Measurements from ENCODE around the gene ADAM22. TPM values are rescaled to one million over a fixed set of nuclear protein-coding genes. Genes with fewer than 3 reads are reported as not detected.

Gene ADAM22
- total RNA-seq, 1 experiment from 2014 or later = 0.29 TPM

DNA sequence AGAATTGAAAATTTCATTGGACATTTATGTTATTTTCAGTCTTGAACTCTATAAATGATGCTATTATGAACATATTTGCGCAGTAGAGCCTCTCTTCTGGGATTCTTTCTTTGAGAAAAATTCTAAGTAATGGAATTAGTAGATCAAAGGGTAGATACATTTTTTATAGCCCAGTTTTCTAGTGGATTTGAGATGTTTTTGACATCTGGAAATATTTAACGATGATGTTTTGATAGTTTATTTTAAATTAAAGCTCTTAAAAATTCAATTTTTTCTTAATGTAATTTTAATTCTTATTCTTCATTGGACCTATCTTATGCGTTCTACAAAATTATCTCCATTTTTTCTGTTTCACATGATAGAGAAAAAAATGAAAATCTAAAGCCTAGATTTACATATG is 103.0 kb downstream of the ADAM22 start:
- Histone ChIP-seq H3K36me3 (no peaks in the 10 kb centered on the region), H3K27me3 (replicated peaks) (no peaks in the 10 kb centered on the region), H3K4me3 (no peak overlapping the region), H3K4me1 (replicated peaks) (no peaks in the 10 kb centered on the region), H3K9me3 (replicated peaks) (no peaks in the 10 kb centered on the region; the same call in 1 of the 2 replicates), H3K27ac (no peak overlapping the region)
- no peak for DNase-seq (ENCODE audit: low read depth in 1 of 2, low spot score in 2 of 2)

DNA sequence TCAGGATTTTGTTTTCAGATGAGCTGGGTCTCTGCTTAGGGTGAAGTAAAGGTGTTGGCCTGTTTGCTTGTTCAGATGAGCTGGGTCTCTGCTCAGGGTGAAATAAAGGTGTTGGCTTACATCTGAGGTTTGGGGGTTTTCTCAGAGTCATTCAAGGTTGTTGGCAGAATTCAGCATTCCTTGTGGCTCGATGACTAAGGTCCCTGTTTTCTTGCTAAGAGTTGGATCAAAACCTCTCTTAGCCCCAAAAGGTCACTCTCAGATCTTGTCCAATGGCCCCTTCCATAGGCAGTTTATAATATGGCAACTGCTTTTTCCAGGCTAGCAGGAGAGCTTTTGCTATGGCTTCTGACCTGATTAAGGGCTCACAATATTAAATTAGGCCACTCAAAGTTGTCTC is 106.6 kb downstream of the ADAM22 start:
- no peak for DNase-seq (ENCODE audit: low read depth in 1 of 2, low spot score in 2 of 2)
- H3K36me3 ChIP-seq = no peaks in the 10 kb centered on the region
- H3K27ac ChIP-seq = no peak overlapping the region
- H3K27me3 ChIP-seq (replicated peaks) = no peaks in the 10 kb centered on the region
- H3K4me1 ChIP-seq (replicated peaks) = no peaks in the 10 kb centered on the region
- H3K4me3 ChIP-seq = no peak overlapping the region
- H3K9me3 ChIP-seq (replicated peaks) = no peaks in the 10 kb centered on the region

DNA sequence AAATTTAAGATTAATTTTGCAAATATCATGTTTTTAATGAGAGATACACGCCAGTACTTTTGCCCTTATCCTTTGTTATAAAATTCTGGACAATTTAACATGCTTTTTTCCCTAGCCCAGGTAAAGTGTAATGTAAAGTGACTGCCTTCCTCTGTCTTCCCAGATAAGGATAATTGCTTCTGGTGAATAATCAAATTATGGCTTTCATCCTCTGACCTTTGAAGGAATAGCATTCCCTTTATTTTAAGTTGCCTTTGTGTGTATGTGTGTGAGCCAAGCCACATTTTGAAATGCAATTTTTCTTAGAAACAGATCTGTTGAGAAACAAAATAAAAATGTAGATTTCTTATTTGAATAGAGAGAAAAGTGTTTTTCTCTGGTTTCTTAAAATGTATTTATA is 107.5 kb downstream of the ADAM22 start:
- Histone ChIP-seq H3K4me1 (replicated peaks) (no peaks in the 10 kb centered on the region), H3K36me3 (no peaks in the 10 kb centered on the region), H3K9me3 (replicated peaks) (no peaks in the 10 kb centered on the region), H3K4me3 (no peak overlapping the region), H3K27ac (no peak overlapping the region), H3K27me3 (replicated peaks) (no peaks in the 10 kb centered on the region)
- no peak for DNase-seq (ENCODE audit: low read depth in 1 of 2, low spot score in 2 of 2)

DNA sequence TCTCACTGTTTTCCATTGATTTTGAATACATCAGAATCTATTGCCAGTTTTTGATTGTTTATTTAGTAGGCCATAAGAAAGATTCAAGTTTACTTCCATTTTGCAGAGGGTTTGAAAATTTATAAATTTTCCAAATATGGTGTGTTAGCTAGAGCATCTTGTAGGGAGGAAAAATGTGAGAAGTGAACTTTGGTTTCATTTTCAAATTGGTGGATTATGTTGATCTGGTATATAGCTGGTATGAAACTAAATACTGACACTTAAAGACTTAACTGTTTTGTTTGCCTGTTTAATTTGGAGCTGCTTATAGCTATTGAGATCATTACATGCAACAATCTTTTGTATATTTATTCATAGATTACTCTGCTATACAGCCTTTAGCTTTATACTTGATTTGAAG is 108.1 kb downstream of the ADAM22 start:
- H3K9me3 ChIP-seq (replicated peaks) = no peaks in the 10 kb centered on the region
- DNase-seq (ENCODE audit: low read depth in 1 of 2, low spot score in 2 of 2) = no peak
- H3K4me1 ChIP-seq (replicated peaks) = no peaks in the 10 kb centered on the region
- H3K4me3 ChIP-seq = no peak overlapping the region
- no peaks in the 10 kb centered on the region for H3K36me3 ChIP-seq
- no peak overlapping the region for H3K27ac ChIP-seq
- no peaks in the 10 kb centered on the region for H3K27me3 ChIP-seq (replicated peaks)

DNA sequence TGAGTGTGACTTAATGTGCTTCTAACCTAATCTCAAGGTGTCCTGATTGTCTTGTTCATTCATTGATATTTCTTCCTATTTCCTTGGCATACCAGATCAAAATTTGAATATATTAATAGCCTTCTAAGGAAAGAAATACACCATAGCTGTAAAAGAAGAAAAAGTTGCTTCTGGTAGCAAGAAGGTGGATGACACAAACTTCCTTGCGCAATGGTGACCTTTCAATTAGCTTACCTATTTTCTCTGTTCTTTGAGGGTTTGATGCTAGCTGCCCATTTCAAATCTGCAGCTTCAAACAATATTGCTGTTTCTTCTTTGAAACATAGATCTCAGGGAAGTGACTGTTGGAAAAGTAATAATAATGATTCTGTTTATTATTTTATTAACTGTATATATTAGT is 108.8 kb downstream of the ADAM22 start:
- Histone ChIP-seq H3K9me3 (replicated peaks) (no peaks in the 10 kb centered on the region), H3K27ac (no peak overlapping the region), H3K4me1 (replicated peaks) (no peaks in the 10 kb centered on the region), H3K36me3 (no peaks in the 10 kb centered on the region), H3K4me3 (no peak overlapping the region), H3K27me3 (replicated peaks) (no peaks in the 10 kb centered on the region)
- no peak for DNase-seq (ENCODE audit: low read depth in 1 of 2, low spot score in 2 of 2)

DNA sequence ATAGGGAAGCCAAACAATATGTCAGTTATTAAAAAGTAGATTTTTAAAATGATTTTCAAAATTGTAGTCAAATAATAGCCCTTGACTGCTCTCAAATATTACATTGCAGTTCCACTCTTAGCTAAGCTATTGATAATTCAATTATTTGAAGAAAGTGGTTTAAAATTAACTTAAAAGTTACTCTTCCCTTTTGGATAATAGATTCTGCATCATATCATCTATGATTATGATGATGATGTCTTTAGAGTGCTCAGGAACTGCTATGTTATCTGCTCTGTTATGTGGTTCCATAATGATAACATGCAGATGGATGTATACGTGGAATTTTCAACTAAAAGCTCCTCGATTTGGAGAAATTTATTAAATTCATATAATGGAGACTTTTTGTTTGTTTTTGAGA is 110.0 kb downstream of the ADAM22 start:
- no peaks in the 10 kb centered on the region for H3K36me3 ChIP-seq
- no peak overlapping the region for H3K27ac ChIP-seq
- H3K27me3 ChIP-seq (replicated peaks) = no peaks in the 10 kb centered on the region
- no peaks in the 10 kb centered on the region for H3K4me1 ChIP-seq (replicated peaks)
- H3K9me3 ChIP-seq (replicated peaks) = no peaks in the 10 kb centered on the region
- DNase-seq (ENCODE audit: low read depth in 1 of 2, low spot score in 2 of 2) = no peak
- no peak overlapping the region for H3K4me3 ChIP-seq

DNA sequence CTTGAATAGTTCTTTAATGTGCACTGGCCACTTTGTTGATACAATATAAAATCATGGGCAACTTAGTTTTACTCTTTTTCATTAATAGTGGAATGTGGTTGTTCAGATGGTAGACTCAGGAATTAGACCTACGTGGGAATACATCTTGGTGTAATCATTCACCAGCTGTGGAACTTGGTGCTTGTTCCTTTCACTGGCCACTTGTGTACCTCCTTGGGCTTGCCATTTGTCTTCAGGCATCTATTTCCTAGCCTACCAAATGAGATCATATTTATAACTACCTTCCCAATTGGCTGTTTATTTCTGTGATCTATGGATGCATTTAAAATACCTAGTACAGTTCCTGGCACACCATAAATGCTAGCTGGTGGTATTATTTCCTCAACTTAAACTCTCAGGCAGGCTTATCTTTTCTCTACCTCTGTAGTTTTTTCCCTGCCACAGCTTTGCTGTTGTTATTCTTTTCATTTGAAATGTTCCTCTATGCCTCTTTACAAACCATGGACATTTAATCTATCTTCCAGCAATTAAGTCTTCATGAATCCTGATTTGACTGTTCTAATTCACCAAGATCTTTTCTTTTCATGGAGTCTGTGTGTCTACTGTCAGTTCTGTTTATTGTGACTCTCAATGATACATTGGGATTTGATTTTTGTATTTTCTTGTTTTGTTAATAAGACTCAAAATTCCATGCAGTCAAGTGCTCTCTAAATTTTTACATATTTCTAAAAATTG is 113.0 kb downstream of the ADAM22 start:
- H3K4me1 ChIP-seq (replicated peaks) = no peaks in the 10 kb centered on the region
- H3K27ac ChIP-seq = no peak overlapping the region
- H3K36me3 ChIP-seq = no peaks in the 10 kb centered on the region
- no peak overlapping the region for H3K4me3 ChIP-seq
- H3K9me3 ChIP-seq (replicated peaks) = no peaks in the 10 kb centered on the region
- no peak for DNase-seq (ENCODE audit: low read depth in 1 of 2, low spot score in 2 of 2)
- H3K27me3 ChIP-seq (replicated peaks) = no peaks in the 10 kb centered on the region

DNA sequence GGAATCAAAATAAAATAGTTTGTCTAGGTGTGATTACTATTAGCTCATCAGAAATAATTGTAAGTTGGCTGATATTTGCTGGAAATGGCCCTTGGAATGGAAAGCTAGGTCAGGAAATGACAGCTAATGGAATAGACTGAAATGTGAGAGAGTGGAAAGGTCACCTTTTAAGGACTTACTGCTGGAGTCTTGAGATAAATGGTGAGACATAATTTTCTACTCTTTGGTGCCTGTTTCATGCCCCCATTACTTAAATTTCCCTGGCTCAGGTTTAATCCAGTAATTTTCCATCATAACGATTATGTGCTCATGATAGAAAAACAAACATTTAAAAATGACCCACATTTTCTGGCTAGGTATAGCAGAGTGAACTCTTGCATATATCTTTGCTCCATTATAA is 123.6 kb downstream of the ADAM22 start:
- Histone ChIP-seq H3K9me3 (replicated peaks) (no peaks in the 10 kb centered on the region), H3K27me3 (replicated peaks) (no peaks in the 10 kb centered on the region), H3K4me3 (no peak overlapping the region), H3K27ac (no peak overlapping the region), H3K36me3 (no peaks in the 10 kb centered on the region), H3K4me1 (replicated peaks) (no peaks in the 10 kb centered on the region)
- no peak for DNase-seq (ENCODE audit: low read depth in 1 of 2, low spot score in 2 of 2)

DNA sequence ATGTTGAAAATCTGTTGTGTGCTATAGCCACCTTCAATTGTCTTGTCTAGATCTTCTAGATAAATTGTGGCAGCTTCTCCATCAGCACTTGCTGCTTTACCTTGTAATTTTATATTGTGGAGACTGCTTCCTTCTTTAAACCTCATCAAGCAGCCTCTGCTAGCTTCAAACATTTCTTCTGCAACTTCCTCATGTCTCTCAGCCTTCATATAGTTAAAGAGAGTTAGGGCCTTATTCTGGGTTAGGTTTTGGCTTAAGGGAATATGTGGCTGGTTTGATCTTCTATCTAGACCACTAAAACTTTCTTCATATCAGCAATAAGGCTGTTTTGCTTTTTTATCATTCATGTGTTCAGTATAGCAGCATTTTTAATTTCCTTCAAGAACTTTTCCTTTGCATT is 128.2 kb downstream of the ADAM22 start:
- Histone ChIP-seq H3K36me3 (no peaks in the 10 kb centered on the region), H3K27ac (no peak overlapping the region), H3K4me3 (no peak overlapping the region), H3K27me3 (replicated peaks) (no peaks in the 10 kb centered on the region), H3K9me3 (replicated peaks) (no peaks in the 10 kb centered on the region), H3K4me1 (replicated peaks) (no peaks in the 10 kb centered on the region)
- no peak for DNase-seq (ENCODE audit: low read depth in 1 of 2, low spot score in 2 of 2)

DNA sequence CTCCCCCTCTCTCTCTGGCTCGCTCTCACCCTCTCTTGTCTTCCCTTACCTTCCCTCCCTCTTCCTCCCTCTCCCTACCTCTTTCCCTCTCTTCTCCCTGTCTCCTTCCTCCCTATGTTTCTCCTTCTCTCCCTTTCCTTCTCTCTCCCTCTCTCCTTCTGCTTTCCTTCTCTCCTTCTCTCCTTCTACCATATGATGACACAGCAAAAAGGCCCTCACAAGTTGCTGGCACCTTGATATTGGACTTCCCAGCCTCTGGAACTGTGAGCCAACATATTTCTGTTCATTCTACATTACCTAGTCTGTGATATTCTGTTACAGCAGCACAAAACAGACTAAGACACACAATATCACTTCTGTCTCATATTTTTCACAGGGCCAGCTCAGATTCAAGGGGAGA is 135.0 kb downstream of the ADAM22 start:
- Histone ChIP-seq H3K9me3 (replicated peaks) (no peaks in the 10 kb centered on the region), H3K27me3 (replicated peaks) (no peaks in the 10 kb centered on the region), H3K27ac (no peak overlapping the region), H3K4me1 (replicated peaks) (no peaks in the 10 kb centered on the region), H3K36me3 (no peaks in the 10 kb centered on the region), H3K4me3 (no peak overlapping the region)
- DNase-seq (ENCODE audit: low read depth in 1 of 2, low spot score in 2 of 2) = no peak

DNA sequence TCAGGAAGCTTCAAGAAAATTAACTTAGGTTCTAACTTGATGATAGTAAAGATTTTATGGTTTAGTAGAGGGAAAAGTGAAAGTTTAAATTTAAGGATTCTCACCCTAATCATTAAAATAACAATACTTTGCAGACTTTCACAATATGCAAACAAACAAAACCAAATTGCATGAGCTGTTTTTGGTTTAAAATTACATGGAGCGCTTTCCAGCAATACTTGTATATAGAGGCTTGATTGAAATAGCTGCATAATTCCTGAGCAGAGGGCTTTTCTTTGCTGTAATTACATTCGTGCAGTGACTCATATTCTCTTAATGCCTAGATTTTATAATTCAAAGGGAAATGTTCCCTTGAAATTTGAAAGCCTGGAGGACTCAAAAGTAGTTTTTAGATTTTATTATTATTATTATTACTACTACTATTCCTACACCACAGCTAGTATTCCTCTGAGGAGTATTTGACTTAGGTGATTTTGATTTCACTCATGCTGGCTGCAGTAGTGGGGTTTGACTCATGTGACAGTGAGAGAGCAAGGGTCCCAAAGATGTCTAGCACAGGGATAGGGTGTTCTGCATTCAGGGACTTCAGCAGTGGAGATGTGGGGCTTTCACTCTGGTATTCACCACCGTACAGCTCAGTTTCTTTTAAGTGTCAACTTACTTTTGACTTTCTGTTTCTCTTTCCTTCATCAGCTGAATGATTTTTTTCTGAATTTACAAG is 138.1 kb downstream of the ADAM22 start:
- no peaks in the 10 kb centered on the region for H3K36me3 ChIP-seq
- no peaks in the 10 kb centered on the region for H3K9me3 ChIP-seq (replicated peaks)
- H3K27ac ChIP-seq = no peak overlapping the region

DNA sequence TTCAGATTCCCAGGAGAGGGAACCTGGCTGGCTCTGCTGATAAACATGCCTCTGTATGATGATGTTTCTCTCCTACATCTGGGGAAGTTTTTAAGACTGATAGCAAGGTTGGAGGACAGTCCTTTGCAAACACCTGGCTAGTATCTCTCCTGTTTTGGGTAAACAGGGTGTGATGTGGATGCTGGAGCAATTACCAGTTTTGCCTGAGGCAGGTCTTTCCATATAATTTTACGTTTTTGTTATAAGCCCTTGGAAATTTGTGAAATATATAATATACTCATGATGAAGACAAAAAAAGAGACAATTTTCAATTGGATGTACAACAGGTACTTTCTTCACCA is 138.6 kb downstream of the ADAM22 start:
- no peaks in the 10 kb centered on the region for H3K36me3 ChIP-seq
- H3K27ac ChIP-seq = no peak overlapping the region
- H3K9me3 ChIP-seq (replicated peaks) = no peaks in the 10 kb centered on the region
- no peaks in the 10 kb centered on the region for H3K4me1 ChIP-seq (replicated peaks)
- H3K27me3 ChIP-seq (replicated peaks) = no peaks in the 10 kb centered on the region
- DNase-seq (ENCODE audit: low read depth in 1 of 2, low spot score in 2 of 2) = no peak
- H3K4me3 ChIP-seq = no peak overlapping the region

More for the DNA sequence above, 138.1 kb downstream of the ADAM22 start:
- no peaks in the 10 kb centered on the region for H3K4me1 ChIP-seq (replicated peaks)
- H3K4me3 ChIP-seq = no peak overlapping the region
- no peaks in the 10 kb centered on the region for H3K27me3 ChIP-seq (replicated peaks)
- no peak for DNase-seq (ENCODE audit: low read depth in 1 of 2, low spot score in 2 of 2)

DNA sequence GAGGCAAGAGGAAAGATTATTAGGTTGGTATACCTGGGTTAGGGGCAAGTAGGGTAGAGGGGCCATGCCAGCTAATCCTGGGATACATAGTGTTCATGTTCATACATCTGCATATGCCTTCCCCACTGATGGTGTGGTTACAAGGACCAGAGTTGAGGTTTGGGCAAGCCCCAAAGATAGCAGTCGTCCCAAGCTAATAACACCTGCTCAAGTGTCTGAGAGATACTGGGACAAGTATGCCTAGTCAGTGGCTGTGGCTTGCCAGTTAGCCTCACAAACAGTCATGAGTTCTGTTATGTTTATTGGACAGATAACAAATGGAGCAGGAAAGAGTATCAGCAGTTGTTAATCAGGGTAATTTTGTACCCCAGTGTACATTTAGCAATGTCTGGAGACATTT is 139.6 kb downstream of the ADAM22 start:
- Histone ChIP-seq H3K4me3 (no peak overlapping the region), H3K4me1 (replicated peaks) (no peaks in the 10 kb centered on the region), H3K9me3 (replicated peaks) (no peaks in the 10 kb centered on the region), H3K27me3 (replicated peaks) (no peaks in the 10 kb centered on the region), H3K27ac (no peak overlapping the region), H3K36me3 (no peaks in the 10 kb centered on the region)
- DNase-seq (ENCODE audit: low read depth in 1 of 2, low spot score in 2 of 2) = no peak

DNA sequence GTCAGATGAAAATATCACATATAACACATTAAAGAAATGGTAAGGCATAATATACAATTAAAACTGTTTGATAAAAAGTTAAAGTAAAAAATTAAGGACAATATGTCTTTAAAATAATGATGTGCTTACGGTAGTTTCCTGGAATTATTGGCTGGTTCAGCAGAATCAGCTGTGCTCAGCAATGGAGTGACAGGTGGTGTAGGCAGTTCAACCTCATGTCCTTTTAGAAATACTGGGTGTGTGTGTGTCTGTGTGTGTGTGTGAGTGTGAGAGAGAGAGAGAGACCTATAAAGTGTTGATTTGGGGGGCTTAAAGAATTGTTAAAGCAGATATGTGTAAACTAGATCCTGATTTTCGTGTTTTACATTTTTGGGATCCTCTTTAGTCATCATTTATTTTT is 141.2 kb downstream of the ADAM22 start:
- H3K4me1 ChIP-seq (replicated peaks) = no peaks in the 10 kb centered on the region
- no peaks in the 10 kb centered on the region for H3K36me3 ChIP-seq
- H3K27ac ChIP-seq = no peak overlapping the region
- DNase-seq (ENCODE audit: low read depth in 1 of 2, low spot score in 2 of 2) = no peak
- H3K27me3 ChIP-seq (replicated peaks) = no peaks in the 10 kb centered on the region
- no peaks in the 10 kb centered on the region for H3K9me3 ChIP-seq (replicated peaks)
- no peak overlapping the region for H3K4me3 ChIP-seq

DNA sequence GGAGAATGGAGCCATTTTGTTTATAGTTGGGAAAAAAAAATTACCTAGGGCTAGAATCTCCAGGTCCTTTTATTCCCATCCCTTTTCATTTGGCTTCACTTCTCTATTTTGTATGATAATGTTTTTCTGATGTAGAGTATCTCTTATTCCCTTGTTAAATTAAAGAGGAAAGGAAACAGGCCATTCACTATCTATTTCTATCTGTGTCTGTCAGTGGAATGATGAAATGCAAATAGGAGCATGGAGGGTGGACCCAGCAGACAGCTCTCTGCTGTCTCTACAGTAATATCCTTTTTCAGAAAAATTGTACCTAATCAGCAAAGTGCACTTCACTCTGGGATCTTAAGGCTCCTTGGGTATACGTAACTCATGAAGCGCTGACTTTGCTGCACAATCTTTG is 149.8 kb downstream of the ADAM22 start:
- no peak for DNase-seq (ENCODE audit: low read depth in 1 of 2, low spot score in 2 of 2)
- no peak overlapping the region for H3K27ac ChIP-seq
- no peaks in the 10 kb centered on the region for H3K9me3 ChIP-seq (replicated peaks)
- no peaks in the 10 kb centered on the region for H3K4me1 ChIP-seq (replicated peaks)
- H3K27me3 ChIP-seq (replicated peaks) = no peaks in the 10 kb centered on the region
- no peaks in the 10 kb centered on the region for H3K36me3 ChIP-seq
- H3K4me3 ChIP-seq = no peak overlapping the region

Measured in SJSA1 (cell line).